Stimulated activated CD8-positive, alpha-beta memory T cell treated with anti-CD3 and anti-CD28 coated beads, Interleukin-12 subunit alpha, Interleukin-12 subunit beta, amount 100 ng/mL, for 4 hours (primary cell): ENCODE results near the gene CTNS.

Source experiments
- DNase-seq: peaks from one replicate; pipeline ENCODE4 v3.0.0-alpha.2; 2020; ENCODE audit warnings: low read depth

CTNS gene

GRCh38 chr17:3626831-3627768 is 9.5 kb upstream of the CTNS start:
- DNase-seq: no peak

- no peak for DNase-seq
Observed at GRCh38 chr17:3627769-3628167, 8.8 kb upstream of the CTNS start.

- DNase-seq: no peak
Observed at GRCh38 chr17:3630781-3631180, 5.8 kb upstream of the CTNS start.

GRCh38 chr17:3632287-3632686 is 4.3 kb upstream of the CTNS start:
- DNase-seq: no peak

GRCh38 chr17:3635474-3636153 is 946 bp upstream of the CTNS start:
- DNase-seq: no peak

GRCh38 chr17:3636908-3637373 is 381 bp downstream of the CTNS start:
- no peak for DNase-seq

- no peak for DNase-seq
Observed at GRCh38 chr17:3639981-3640596, 3.5 kb downstream of the CTNS start.

- no peak for DNase-seq
Observed at GRCh38 chr17:3641014-3641413, 4.5 kb downstream of the CTNS start.

GRCh38 chr17:3641717-3642486 is 5.3 kb downstream of the CTNS start:
- no peak for DNase-seq

- no peak for DNase-seq
Observed at GRCh38 chr17:3643889-3644349, 7.4 kb downstream of the CTNS start.

- no peak for DNase-seq
Observed at GRCh38 chr17:3645310-3645709, 8.8 kb downstream of the CTNS start.

- DNase-seq: no peak
Observed at GRCh38 chr17:3647251-3647650, 10.7 kb downstream of the CTNS start.

- DNase-seq: no peak
Observed at GRCh38 chr17:3647769-3648555, 11.4 kb downstream of the CTNS start.

GRCh38 chr17:3655766-3656165 is 19.2 kb downstream of the CTNS start:
- no peak for DNase-seq

GRCh38 chr17:3656353-3656752 is 19.8 kb downstream of the CTNS start:
- no peak for DNase-seq

- DNase-seq: no peak
Observed at GRCh38 chr17:3656755-3657587, 20.4 kb downstream of the CTNS start.

- DNase-seq: no peak
Observed at GRCh38 chr17:3657588-3657869, 21.0 kb downstream of the CTNS start.

- no peak for DNase-seq
Observed at GRCh38 chr17:3657874-3658783, 21.6 kb downstream of the CTNS start.

- DNase-seq: no peak
Observed at GRCh38 chr17:3658784-3659449, 22.4 kb downstream of the CTNS start.
